ENCODE data around the gene SMYD3.
"Not testable (repeated sequence)": the region's sequence is repeated elsewhere in the genome, so short reads cannot be mapped to it uniquely, and the experiment has no call there.

SMYD3 gene

DNA sequence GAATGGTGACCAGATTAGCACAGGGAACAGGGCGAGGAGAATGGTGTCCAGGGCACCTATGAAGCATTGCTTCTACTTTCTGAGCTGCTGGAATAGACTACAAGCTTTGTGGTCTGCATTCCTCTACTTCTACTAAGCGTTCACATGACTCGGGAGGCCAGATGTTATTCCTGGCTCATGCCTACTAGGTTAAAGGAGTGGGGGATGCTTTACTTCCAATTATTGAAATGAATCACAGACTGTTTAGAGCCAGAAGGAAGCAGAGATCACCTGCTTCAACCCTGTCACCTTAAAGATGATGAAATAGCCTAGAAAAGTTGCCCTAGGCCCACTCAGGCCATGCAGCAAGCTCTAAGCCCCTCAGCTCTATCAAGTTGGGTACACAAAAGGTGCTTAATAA is 718.8 kb downstream of the SMYD3 start:
- Histone ChIP-seq H3K27me3 (ENCODE audit: control insufficient read depth in 5 of 5, insufficient read depth in 4 of 5, low read length in 5 of 5) (no peaks in the 10 kb centered on the region), H3K9me3 (ENCODE audit: control insufficient read depth in 5 of 5, low read length in 5 of 5) (no peaks in the 10 kb centered on the region), H3K36me3 (ENCODE audit: control insufficient read depth in 5 of 5, insufficient read depth in 5 of 5, low read length in 5 of 5) (no peaks in the 10 kb centered on the region), H3K4me3 (ENCODE audit: low read depth in 1 of 5, low read length in 5 of 5) (no peak overlapping the region), H3K27ac (ENCODE audit: low read depth, low read length) (no peak overlapping the region), H3K9ac (ENCODE audit: low read length in 5 of 5) (no peak overlapping the region), H3K4me1 (ENCODE audit: control insufficient read depth in 5 of 5, insufficient read depth in 5 of 5, low read length in 5 of 5) (no peaks in the 10 kb centered on the region)

DNA sequence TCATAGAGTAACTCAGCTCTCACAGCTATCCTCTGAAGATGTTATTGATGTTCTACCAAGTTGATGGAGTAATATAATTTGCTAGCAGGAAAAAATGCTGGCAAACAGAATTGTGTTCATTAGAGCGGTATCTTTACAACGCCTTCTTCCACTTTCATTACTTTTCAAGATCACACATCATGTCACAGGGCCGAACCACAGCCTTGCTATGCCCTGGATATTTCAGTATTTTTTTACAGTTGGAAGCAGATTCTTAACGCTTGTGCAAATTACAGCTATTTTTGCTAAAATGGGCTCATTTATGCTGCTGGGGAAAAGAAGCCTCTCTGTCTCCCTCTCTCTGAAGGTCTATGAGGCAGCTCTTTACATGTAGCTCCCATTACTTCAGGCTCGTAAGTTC is 720.1 kb downstream of the SMYD3 start:
- Histone ChIP-seq H3K27ac (ENCODE audit: low read depth, low read length) (no peak overlapping the region), H3K9ac (ENCODE audit: low read length in 5 of 5) (no peak overlapping the region), H3K4me3 (ENCODE audit: low read depth in 1 of 5, low read length in 5 of 5) (no peak overlapping the region), H3K4me1 (ENCODE audit: control insufficient read depth in 5 of 5, insufficient read depth in 5 of 5, low read length in 5 of 5) (no peaks in the 10 kb centered on the region), H3K9me3 (ENCODE audit: control insufficient read depth in 5 of 5, low read length in 5 of 5) (no peaks in the 10 kb centered on the region), H3K27me3 (ENCODE audit: control insufficient read depth in 5 of 5, insufficient read depth in 4 of 5, low read length in 5 of 5) (no peaks in the 10 kb centered on the region), H3K36me3 (ENCODE audit: control insufficient read depth in 5 of 5, insufficient read depth in 5 of 5, low read length in 5 of 5) (no peaks in the 10 kb centered on the region)

DNA sequence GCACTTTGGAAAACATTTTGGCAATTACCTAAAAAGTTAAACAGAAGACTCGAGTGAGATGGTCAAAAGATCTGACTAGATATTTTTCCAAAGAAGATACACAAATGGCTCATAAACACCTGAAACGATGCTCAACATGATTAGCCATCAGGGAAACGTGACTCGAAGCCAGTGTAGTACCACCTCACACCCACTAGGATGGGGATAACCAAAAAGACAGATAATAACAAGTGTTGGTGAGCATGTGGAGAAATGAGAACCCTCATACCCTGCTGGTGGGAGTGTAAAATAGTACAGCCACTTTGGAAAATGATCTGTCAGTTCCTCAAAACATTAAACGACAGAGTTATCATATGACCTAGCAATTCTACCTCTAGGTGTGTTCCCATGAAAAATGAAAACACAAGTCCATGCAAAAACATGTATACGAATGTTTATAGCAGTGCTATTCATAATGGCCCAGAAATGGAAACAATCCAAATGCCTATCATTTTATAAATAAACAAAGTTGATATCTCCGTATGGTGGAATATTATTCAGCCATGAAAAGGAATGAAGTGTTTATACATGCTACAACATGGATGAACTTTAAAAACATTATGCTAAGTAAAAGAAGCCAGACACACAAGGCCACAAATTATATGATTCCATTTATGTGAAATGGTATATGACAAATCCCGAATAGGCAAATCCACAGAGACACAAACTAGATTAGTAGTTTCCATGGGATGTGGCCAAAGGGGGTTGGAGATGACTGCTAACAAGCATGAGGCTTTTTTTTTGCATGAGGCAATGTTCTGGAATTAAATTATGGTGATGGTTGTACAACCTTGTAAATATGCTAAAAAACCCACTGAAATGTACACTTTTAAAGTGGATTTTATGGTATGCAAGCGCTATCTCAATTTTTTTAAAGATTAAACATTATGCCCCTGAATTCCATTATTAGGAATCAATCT is 727.0 kb downstream of the SMYD3 start:
- no peaks in the 10 kb centered on the region for H3K36me3 ChIP-seq (ENCODE audit: control insufficient read depth in 5 of 5, insufficient read depth in 5 of 5, low read length in 5 of 5)
- H3K9ac ChIP-seq (ENCODE audit: low read length in 5 of 5): no peak overlapping the region
- H3K27ac ChIP-seq (ENCODE audit: low read depth, low read length): no peak overlapping the region
- H3K4me1 ChIP-seq (ENCODE audit: control insufficient read depth in 5 of 5, insufficient read depth in 5 of 5, low read length in 5 of 5): no peaks in the 10 kb centered on the region
- H3K27me3 ChIP-seq (ENCODE audit: control insufficient read depth in 5 of 5, insufficient read depth in 4 of 5, low read length in 5 of 5): no peaks in the 10 kb centered on the region
- peaks cover 0 to 5% (median 0%) of the 10 kb centered on the region in 5 donors for H3K9me3 ChIP-seq (ENCODE audit: control insufficient read depth in 5 of 5, low read length in 5 of 5)
- H3K4me3 ChIP-seq (ENCODE audit: low read depth in 1 of 5, low read length in 5 of 5): no peak overlapping the region

DNA sequence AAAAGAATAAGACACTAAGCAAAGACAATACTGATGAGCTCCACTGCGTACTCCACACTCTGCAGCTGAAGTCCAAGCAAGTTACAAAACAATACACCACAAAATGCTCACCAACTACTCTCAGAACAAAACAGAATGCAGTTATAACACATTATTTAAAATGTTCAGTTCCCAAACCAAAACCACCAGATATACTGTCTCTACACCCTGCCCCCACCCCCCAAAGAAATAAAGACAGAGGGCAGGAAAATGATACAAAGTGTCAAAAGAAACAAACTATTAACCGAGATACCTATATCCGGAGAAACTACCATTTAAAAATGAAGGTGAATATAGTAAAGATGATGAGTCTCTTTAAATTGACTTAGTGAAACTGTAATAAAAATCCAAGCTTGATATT is 729.3 kb downstream of the SMYD3 start:
- no peak overlapping the region for H3K27ac ChIP-seq (ENCODE audit: low read depth, low read length)
- no peak overlapping the region for H3K9ac ChIP-seq (ENCODE audit: low read length in 5 of 5)
- H3K36me3 ChIP-seq (ENCODE audit: control insufficient read depth in 5 of 5, insufficient read depth in 5 of 5, low read length in 5 of 5): no peaks in the 10 kb centered on the region
- no peak overlapping the region for H3K4me3 ChIP-seq (ENCODE audit: low read depth in 1 of 5, low read length in 5 of 5)
- H3K27me3 ChIP-seq (ENCODE audit: control insufficient read depth in 5 of 5, insufficient read depth in 4 of 5, low read length in 5 of 5): no peaks in the 10 kb centered on the region
- peaks cover 0 to 5% (median 0%) of the 10 kb centered on the region in 5 donors for H3K9me3 ChIP-seq (ENCODE audit: control insufficient read depth in 5 of 5, low read length in 5 of 5)
- no peaks in the 10 kb centered on the region for H3K4me1 ChIP-seq (ENCODE audit: control insufficient read depth in 5 of 5, insufficient read depth in 5 of 5, low read length in 5 of 5)

DNA sequence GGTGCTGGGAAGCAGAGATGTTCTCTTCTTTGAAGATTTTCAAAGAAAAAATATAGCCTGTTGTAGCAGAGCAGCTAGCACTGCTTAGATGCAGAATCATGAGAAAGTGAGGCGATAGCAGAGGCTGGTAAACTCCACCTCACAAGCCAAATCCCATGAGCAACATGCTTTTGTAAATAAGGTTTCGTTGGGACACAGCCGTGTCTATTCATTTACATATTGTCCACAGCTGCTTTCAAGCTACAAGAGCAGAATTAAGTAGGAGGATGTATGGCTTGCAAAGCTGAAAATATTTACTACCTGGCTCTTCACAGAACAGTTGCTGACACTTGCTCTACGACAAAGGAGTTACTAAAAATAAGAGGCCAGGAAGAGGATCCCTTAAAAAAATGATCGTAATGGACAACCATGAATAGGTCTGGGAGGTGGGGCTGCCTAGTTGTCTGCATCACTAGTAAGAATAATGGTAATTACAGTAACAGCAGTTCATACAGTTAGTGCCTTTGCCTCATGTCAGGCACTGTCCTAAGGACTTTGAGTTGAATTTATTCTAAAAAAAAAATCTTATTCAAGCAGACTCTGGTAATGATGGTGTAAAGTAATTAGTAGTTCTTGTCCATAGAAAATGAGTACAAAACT is 730.3 kb downstream of the SMYD3 start:
- no peak overlapping the region for H3K27ac ChIP-seq (ENCODE audit: low read depth, low read length)
- no peaks in the 10 kb centered on the region for H3K27me3 ChIP-seq (ENCODE audit: control insufficient read depth in 5 of 5, insufficient read depth in 4 of 5, low read length in 5 of 5)
- no peaks in the 10 kb centered on the region for H3K36me3 ChIP-seq (ENCODE audit: control insufficient read depth in 5 of 5, insufficient read depth in 5 of 5, low read length in 5 of 5)
- H3K9me3 ChIP-seq (ENCODE audit: control insufficient read depth in 5 of 5, low read length in 5 of 5): peaks cover 0 to 5% (median 0%) of the 10 kb centered on the region in 5 donors
- no peak overlapping the region for H3K4me3 ChIP-seq (ENCODE audit: low read depth in 1 of 5, low read length in 5 of 5)
- H3K4me1 ChIP-seq (ENCODE audit: control insufficient read depth in 5 of 5, insufficient read depth in 5 of 5, low read length in 5 of 5): no peaks in the 10 kb centered on the region
- no peak overlapping the region for H3K9ac ChIP-seq (ENCODE audit: low read length in 5 of 5)

DNA sequence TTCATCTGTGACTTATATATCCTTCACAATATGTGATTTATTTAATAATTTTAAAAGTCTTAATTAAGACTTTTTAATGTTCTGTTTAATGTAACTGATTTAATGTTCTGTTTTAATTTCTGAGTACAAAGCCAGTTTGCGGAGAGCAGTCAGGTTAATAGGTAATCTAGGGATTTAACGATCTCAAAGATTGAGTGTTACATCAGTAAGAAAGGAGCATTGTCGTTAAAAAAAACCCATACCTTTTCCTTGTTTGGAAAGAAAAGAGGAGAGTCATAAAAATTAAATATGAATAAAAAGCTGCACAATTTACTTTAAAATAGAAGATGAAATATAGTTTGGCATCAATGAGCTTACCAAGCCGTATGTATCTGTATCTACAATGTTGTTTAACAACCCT is 730.9 kb downstream of the SMYD3 start:
- Histone ChIP-seq H3K4me1 (ENCODE audit: control insufficient read depth in 5 of 5, insufficient read depth in 5 of 5, low read length in 5 of 5) (no peaks in the 10 kb centered on the region), H3K9ac (ENCODE audit: low read length in 5 of 5) (no peak overlapping the region), H3K36me3 (ENCODE audit: control insufficient read depth in 5 of 5, insufficient read depth in 5 of 5, low read length in 5 of 5) (no peaks in the 10 kb centered on the region), H3K27ac (ENCODE audit: low read depth, low read length) (no peak overlapping the region), H3K4me3 (ENCODE audit: low read depth in 1 of 5, low read length in 5 of 5) (no peak overlapping the region), H3K27me3 (ENCODE audit: control insufficient read depth in 5 of 5, insufficient read depth in 4 of 5, low read length in 5 of 5) (no peaks in the 10 kb centered on the region), H3K9me3 (ENCODE audit: control insufficient read depth in 5 of 5, low read length in 5 of 5) (peaks cover 0 to 5% (median 0%) of the 10 kb centered on the region in 5 donors)

DNA sequence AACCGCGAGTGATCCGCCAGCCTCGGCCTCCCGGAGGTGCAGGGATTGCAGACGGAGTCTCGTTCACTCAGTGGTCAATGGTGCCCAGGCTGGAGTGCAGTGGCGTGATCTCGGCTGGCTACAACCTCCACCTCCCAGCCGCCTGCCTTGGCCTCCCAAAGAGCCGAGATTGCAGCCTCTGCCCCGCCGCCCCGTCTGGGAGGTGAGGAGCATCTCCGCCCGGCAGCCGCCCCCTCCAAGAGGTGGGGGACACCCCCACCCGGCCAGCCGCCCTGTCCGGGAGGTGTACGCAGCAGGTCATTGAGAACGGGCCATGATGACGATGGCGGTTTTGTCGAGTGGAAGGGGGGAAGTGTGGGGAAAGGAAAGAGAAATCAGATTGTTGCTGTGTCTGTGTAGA is 732.1 kb downstream of the SMYD3 start:
- not testable (repeated sequence) for H3K4me3 ChIP-seq (ENCODE audit: low read depth in 1 of 5, low read length in 5 of 5); H3K9me3 ChIP-seq (ENCODE audit: control insufficient read depth in 5 of 5, low read length in 5 of 5); H3K27me3 ChIP-seq (ENCODE audit: control insufficient read depth in 5 of 5, insufficient read depth in 4 of 5, low read length in 5 of 5); H3K27ac ChIP-seq (ENCODE audit: low read depth, low read length); H3K36me3 ChIP-seq (ENCODE audit: control insufficient read depth in 5 of 5, insufficient read depth in 5 of 5, low read length in 5 of 5); H3K4me1 ChIP-seq (ENCODE audit: control insufficient read depth in 5 of 5, insufficient read depth in 5 of 5, low read length in 5 of 5); H3K9ac ChIP-seq (ENCODE audit: low read length in 5 of 5)

DNA sequence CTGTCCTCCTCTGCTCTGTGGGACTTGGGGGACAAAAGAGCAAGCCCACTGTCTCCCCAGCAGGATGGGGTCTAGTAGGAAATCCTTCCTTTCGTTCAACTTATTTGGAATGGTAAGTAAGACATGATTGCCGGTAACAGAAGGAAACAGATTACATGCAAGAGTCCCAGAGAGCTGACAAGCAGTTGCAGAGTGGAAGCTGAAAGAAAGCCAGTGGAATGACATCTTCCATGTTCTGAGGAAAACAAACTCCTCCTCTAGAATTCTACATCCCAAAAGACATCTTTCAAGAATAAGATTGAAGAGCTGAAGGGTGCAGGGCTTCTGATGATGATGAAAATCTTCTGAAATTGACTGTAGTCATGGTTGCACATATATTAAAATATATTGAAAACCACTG is 732.9 kb downstream of the SMYD3 start:
- Histone ChIP-seq H3K36me3 (ENCODE audit: control insufficient read depth in 5 of 5, insufficient read depth in 5 of 5, low read length in 5 of 5) (no peaks in the 10 kb centered on the region), H3K9me3 (ENCODE audit: control insufficient read depth in 5 of 5, low read length in 5 of 5) (no peaks in the 10 kb centered on the region), H3K27ac (ENCODE audit: low read depth, low read length) (no peak overlapping the region), H3K9ac (ENCODE audit: low read length in 5 of 5) (no peak overlapping the region), H3K4me3 (ENCODE audit: low read depth in 1 of 5, low read length in 5 of 5) (no peak overlapping the region), H3K27me3 (ENCODE audit: control insufficient read depth in 5 of 5, insufficient read depth in 4 of 5, low read length in 5 of 5) (no peaks in the 10 kb centered on the region), H3K4me1 (ENCODE audit: control insufficient read depth in 5 of 5, insufficient read depth in 5 of 5, low read length in 5 of 5) (no peaks in the 10 kb centered on the region)

DNA sequence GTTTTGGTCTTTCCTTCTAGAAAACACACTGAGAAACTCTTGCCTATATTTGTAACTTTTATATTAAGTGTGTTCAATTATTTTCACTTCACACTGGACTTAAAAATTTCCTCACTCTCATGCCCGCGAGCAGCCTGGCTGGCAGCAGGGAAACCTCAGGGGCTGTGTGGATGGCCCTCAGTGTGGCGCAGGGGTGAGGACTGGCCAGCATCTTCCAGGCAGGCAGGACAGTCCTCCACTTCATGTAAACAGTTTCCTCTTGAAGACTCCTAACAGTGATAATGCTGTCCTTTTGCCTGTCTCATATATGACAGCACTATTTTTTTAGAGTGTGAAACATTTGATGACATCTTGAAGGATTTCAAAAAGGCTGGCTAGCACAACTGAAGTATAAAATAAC is 733.7 kb downstream of the SMYD3 start:
- Histone ChIP-seq H3K9me3 (ENCODE audit: control insufficient read depth in 5 of 5, low read length in 5 of 5) (no peaks in the 10 kb centered on the region), H3K4me3 (ENCODE audit: low read depth in 1 of 5, low read length in 5 of 5) (no peak overlapping the region), H3K27ac (ENCODE audit: low read depth, low read length) (no peak overlapping the region), H3K36me3 (ENCODE audit: control insufficient read depth in 5 of 5, insufficient read depth in 5 of 5, low read length in 5 of 5) (peaks cover 0 to 3% (median 0%) of the 10 kb centered on the region in 5 donors), H3K4me1 (ENCODE audit: control insufficient read depth in 5 of 5, insufficient read depth in 5 of 5, low read length in 5 of 5) (no peaks in the 10 kb centered on the region), H3K27me3 (ENCODE audit: control insufficient read depth in 5 of 5, insufficient read depth in 4 of 5, low read length in 5 of 5) (no peaks in the 10 kb centered on the region), H3K9ac (ENCODE audit: low read length in 5 of 5) (no peak overlapping the region)

DNA sequence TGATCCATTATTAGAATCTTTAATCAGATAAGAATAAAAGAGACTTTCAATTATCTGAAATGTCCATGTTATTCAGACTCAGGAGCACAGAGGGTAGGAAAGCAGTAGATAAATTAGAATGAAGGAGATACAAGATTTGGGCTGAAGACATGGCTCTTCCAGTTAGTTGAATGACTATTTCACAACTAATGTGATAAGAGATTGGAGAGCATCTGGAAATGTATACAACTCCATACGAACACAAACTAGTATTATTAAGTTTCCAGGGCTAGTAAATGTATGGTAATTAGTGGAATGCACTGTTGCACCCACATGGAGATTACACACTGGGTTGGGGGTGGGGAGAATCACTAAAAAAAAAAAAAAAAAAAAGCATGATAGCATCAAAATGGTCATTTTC is 734.3 kb downstream of the SMYD3 start:
- no peak overlapping the region for H3K27ac ChIP-seq (ENCODE audit: low read depth, low read length)

More for the DNA sequence above, 734.3 kb downstream of the SMYD3 start:
- no peak overlapping the region for H3K4me3 ChIP-seq (ENCODE audit: low read depth in 1 of 5, low read length in 5 of 5)
- no peaks in the 10 kb centered on the region for H3K27me3 ChIP-seq (ENCODE audit: control insufficient read depth in 5 of 5, insufficient read depth in 4 of 5, low read length in 5 of 5)
- H3K9ac ChIP-seq (ENCODE audit: low read length in 5 of 5): no peak overlapping the region
- H3K4me1 ChIP-seq (ENCODE audit: control insufficient read depth in 5 of 5, insufficient read depth in 5 of 5, low read length in 5 of 5): no peaks in the 10 kb centered on the region
- no peaks in the 10 kb centered on the region for H3K9me3 ChIP-seq (ENCODE audit: control insufficient read depth in 5 of 5, low read length in 5 of 5)
- peaks cover 0 to 5% (median 0%) of the 10 kb centered on the region in 5 donors for H3K36me3 ChIP-seq (ENCODE audit: control insufficient read depth in 5 of 5, insufficient read depth in 5 of 5, low read length in 5 of 5)
